Measurements from ENCODE around the gene MGST2. TPM values are rescaled to one million over a fixed set of nuclear protein-coding genes. Genes with fewer than 3 reads are reported as not detected.

Gene MGST2
- total RNA-seq, 1 donor from 2014 or later = 17.6 TPM

- H3K9me3 ChIP-seq (ENCODE audit: insufficient read depth, low read depth, low read length) = no peaks in the 10 kb centered on the region
- H3K4me2 ChIP-seq (ENCODE audit: low read length) = no peak overlapping the region
- Mint-ChIP-seq H3K4me3 (ENCODE audit: unreplicated experiment) (no peak overlapping the region), H3K4me1 (ENCODE audit: low read depth, unreplicated experiment) (no peaks in the 10 kb centered on the region), H3K9me3 (ENCODE audit: unreplicated experiment) (no peaks in the 10 kb centered on the region), H3K36me3 (ENCODE audit: low read depth, unreplicated experiment) (peaks cover 14% of the 10 kb centered on the region), H3K27me3 (ENCODE audit: low read depth, unreplicated experiment) (no peaks in the 10 kb centered on the region), H3K27ac (ENCODE audit: unreplicated experiment) (no peak overlapping the region)
- H2AFZ ChIP-seq (ENCODE audit: low read depth, low read length) = no peak overlapping the region
- no peaks in the 10 kb centered on the region for H3K36me3 ChIP-seq (ENCODE audit: insufficient read depth, low read length)
- H3K4me1 ChIP-seq (ENCODE audit: insufficient read depth, low read length) = no peaks in the 10 kb centered on the region
- no peak overlapping the region for H3K4me3 ChIP-seq (ENCODE audit: insufficient read depth, low read depth, low read length)
- no peaks in the 10 kb centered on the region for H3K79me2 ChIP-seq (ENCODE audit: insufficient read depth, low read length)
- DNase-seq (ENCODE audit: low read depth) = no peak
- FAIRE-seq = no peak
- H3K9ac ChIP-seq (ENCODE audit: low read length) = no peak overlapping the region
- H3K27me3 ChIP-seq (ENCODE audit: insufficient read depth, low read length) = no peaks in the 10 kb centered on the region
- H3K27ac ChIP-seq (ENCODE audit: low read depth, low read length) = no peak overlapping the region
- TF ChIP-seq, protein P1, sequence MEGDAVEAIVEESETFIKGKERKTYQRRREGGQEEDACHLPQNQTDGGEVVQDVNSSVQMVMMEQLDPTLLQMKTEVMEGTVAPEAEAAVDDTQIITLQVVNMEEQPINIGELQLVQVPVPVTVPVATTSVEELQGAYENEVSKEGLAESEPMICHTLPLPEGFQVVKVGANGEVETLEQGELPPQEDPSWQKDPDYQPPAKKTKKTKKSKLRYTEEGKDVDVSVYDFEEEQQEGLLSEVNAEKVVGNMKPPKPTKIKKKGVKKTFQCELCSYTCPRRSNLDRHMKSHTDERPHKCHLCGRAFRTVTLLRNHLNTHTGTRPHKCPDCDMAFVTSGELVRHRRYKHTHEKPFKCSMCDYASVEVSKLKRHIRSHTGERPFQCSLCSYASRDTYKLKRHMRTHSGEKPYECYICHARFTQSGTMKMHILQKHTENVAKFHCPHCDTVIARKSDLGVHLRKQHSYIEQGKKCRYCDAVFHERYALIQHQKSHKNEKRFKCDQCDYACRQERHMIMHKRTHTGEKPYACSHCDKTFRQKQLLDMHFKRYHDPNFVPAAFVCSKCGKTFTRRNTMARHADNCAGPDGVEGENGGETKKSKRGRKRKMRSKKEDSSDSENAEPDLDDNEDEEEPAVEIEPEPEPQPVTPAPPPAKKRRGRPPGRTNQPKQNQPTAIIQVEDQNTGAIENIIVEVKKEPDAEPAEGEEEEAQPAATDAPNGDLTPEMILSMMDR (IDR thresholded peaks at IDR 0.05; ENCODE audit: insufficient read depth, low read depth, low read length) = no peak
- TF ChIP-seq EZH2 (IDR thresholded peaks at IDR 0.05; ENCODE audit: insufficient read depth, low read length) = no peak
- H4K20me1 ChIP-seq (ENCODE audit: insufficient read depth, low read length) = no peaks in the 10 kb centered on the region
Observed at GRCh38 chr4:139726615-139727014, 61.0 kb downstream of the MGST2 start.

DNA sequence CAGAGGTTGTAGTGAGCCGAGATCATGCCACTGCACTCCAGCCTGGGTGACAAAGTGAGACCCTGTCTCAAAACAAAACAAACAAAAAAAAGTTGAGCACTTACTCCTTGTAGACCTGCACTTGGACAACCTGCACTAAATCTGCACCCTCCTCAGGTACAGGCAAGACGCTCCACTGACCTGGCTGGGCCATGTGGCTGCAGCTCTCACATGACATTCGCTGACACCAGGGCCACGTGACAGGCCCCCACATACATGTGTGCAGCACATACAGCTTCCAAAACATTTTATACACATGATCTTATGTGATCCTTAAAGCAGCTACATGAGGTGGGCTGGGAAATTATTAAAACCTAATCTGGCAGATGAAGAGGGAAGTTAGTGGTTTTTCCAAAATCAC is 62.5 kb downstream of the MGST2 start:
- Mint-ChIP-seq H3K27ac (ENCODE audit: unreplicated experiment) (no peak overlapping the region), H3K4me1 (ENCODE audit: low read depth, unreplicated experiment) (peaks cover 4% of the 10 kb centered on the region), H3K36me3 (ENCODE audit: low read depth, unreplicated experiment) (peaks cover 14% of the 10 kb centered on the region), H3K4me3 (ENCODE audit: unreplicated experiment) (no peak overlapping the region), H3K9me3 (ENCODE audit: unreplicated experiment) (no peaks in the 10 kb centered on the region), H3K27me3 (ENCODE audit: low read depth, unreplicated experiment) (no peaks in the 10 kb centered on the region)
- no peaks in the 10 kb centered on the region for H3K9me3 ChIP-seq (ENCODE audit: insufficient read depth, low read depth, low read length)
- FAIRE-seq (no peak), DNase-seq (ENCODE audit: low read depth) (no peak)
- H3K79me2 ChIP-seq (ENCODE audit: insufficient read depth, low read length) = no peaks in the 10 kb centered on the region
- no peaks in the 10 kb centered on the region for H3K27me3 ChIP-seq (ENCODE audit: insufficient read depth, low read length)
- H3K36me3 ChIP-seq (ENCODE audit: insufficient read depth, low read length) = no peaks in the 10 kb centered on the region
- no peaks in the 10 kb centered on the region for H3K4me1 ChIP-seq (ENCODE audit: insufficient read depth, low read length)
- no peaks in the 10 kb centered on the region for H4K20me1 ChIP-seq (ENCODE audit: insufficient read depth, low read length)
- no peak overlapping the region for H2AFZ ChIP-seq (ENCODE audit: low read depth, low read length)
- no peak overlapping the region for H3K4me3 ChIP-seq (ENCODE audit: insufficient read depth, low read depth, low read length)
- no peak overlapping the region for H3K4me2 ChIP-seq (ENCODE audit: low read length)
- no peak for TF ChIP-seq EZH2 (IDR thresholded peaks at IDR 0.05; ENCODE audit: insufficient read depth, low read length)
- TF ChIP-seq, protein P1 (IDR thresholded peaks at IDR 0.05; ENCODE audit: insufficient read depth, low read depth, low read length) = no peak
- no peak overlapping the region for H3K9ac ChIP-seq (ENCODE audit: low read length)
- no peak overlapping the region for H3K27ac ChIP-seq (ENCODE audit: low read depth, low read length)

DNA sequence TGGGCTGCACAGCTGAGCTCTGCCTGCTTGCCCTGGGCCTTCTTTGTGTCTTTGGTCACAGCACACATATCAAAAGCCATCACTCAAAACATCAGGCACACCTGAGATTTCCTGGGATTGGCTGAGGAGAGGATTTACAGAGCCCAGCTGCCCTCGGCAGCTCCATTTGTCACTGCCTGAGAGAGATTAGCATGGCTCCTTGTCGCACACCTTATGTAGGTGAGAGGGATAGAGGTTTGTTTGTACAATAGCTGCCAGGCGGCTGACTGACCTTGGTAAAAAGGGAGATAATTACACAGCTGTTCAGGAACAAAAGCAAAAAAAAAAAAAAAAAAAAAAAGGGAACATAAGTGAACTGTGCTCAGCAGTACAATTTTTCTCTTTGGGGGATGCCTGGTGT is 63.2 kb downstream of the MGST2 start:
- Histone ChIP-seq H2AFZ (ENCODE audit: low read depth, low read length) (no peak overlapping the region), H3K27ac (ENCODE audit: low read depth, low read length) (no peak overlapping the region), H3K4me2 (ENCODE audit: low read length) (no peak overlapping the region), H3K4me3 (ENCODE audit: insufficient read depth, low read depth, low read length) (no peak overlapping the region), H3K36me3 (ENCODE audit: insufficient read depth, low read length) (no peaks in the 10 kb centered on the region), H3K4me1 (ENCODE audit: insufficient read depth, low read length) (no peaks in the 10 kb centered on the region), H4K20me1 (ENCODE audit: insufficient read depth, low read length) (no peaks in the 10 kb centered on the region), H3K79me2 (ENCODE audit: insufficient read depth, low read length) (no peaks in the 10 kb centered on the region), H3K9ac (ENCODE audit: low read length) (no peak overlapping the region), H3K9me3 (ENCODE audit: insufficient read depth, low read depth, low read length) (no peaks in the 10 kb centered on the region), H3K27me3 (ENCODE audit: insufficient read depth, low read length) (no peaks in the 10 kb centered on the region)
- no peak for DNase-seq (ENCODE audit: low read depth)
- H3K9me3 Mint-ChIP-seq (ENCODE audit: unreplicated experiment) = no peaks in the 10 kb centered on the region
- no peak for FAIRE-seq
- H3K4me1 Mint-ChIP-seq (ENCODE audit: low read depth, unreplicated experiment) = peaks cover 4% of the 10 kb centered on the region
- no peak overlapping the region for H3K27ac Mint-ChIP-seq (ENCODE audit: unreplicated experiment)
- no peaks in the 10 kb centered on the region for H3K27me3 Mint-ChIP-seq (ENCODE audit: low read depth, unreplicated experiment)
- peaks cover 14% of the 10 kb centered on the region for H3K36me3 Mint-ChIP-seq (ENCODE audit: low read depth, unreplicated experiment)
- TF ChIP-seq EZH2 (IDR thresholded peaks at IDR 0.05; ENCODE audit: insufficient read depth, low read length) = no peak
- TF ChIP-seq, protein P1 (IDR thresholded peaks at IDR 0.05; ENCODE audit: insufficient read depth, low read depth, low read length) = no peak
- H3K4me3 Mint-ChIP-seq (ENCODE audit: unreplicated experiment) = no peak overlapping the region
